ENCODE results near the gene GALNT17.
A peak's percentile ranks its signal among the peaks of the same experiment; 100 is the strongest.

The GALNT17 gene

GRCh38 chr7:71650653-71651337, 518.9 kb downstream of the GALNT17 start:
- peaks cover 9% of the 10 kb centered on the region for H3K9me3 ChIP-seq (ENCODE audit: insufficient read depth, low read depth, low read length)
- H3K27ac ChIP-seq (ENCODE audit: low read length) = no peak overlapping the region
- H3K4me1 ChIP-seq (ENCODE audit: insufficient read depth, low read length) = peaks cover 15% of the 10 kb centered on the region; the same call in 1 of the 2 replicates

GRCh38 chr7:71652510-71652909, 520.6 kb downstream of the GALNT17 start:
- Histone ChIP-seq H3K9ac (ENCODE audit: low read depth, low read length) (peak overlapping the region; percentile 14; the same call in 1 of the 2 replicates), H3K27me3 (ENCODE audit: insufficient read depth, low read length) (no peaks in the 10 kb centered on the region), H3K27ac (ENCODE audit: low read length) (no peak overlapping the region), H3K36me3 (ENCODE audit: insufficient read depth, low read depth, low read length) (no peaks in the 10 kb centered on the region; the same call in 1 of the 2 replicates), H3K4me1 (ENCODE audit: insufficient read depth, low read length) (peaks cover 15% of the 10 kb centered on the region; the same call in 1 of the 2 replicates), H3K4me3 (ENCODE audit: low read length) (no peak overlapping the region; the same call in 1 of the 2 replicates), H3K9me3 (ENCODE audit: insufficient read depth, low read depth, low read length) (peaks cover 9% of the 10 kb centered on the region)

More at GRCh38 chr7:71650653-71651337, 518.9 kb downstream of the GALNT17 start:
- H3K9ac ChIP-seq (ENCODE audit: low read depth, low read length) = no peak overlapping the region
- H3K36me3 ChIP-seq (ENCODE audit: insufficient read depth, low read depth, low read length) = no peaks in the 10 kb centered on the region; the same call in 1 of the 2 replicates
- H3K27me3 ChIP-seq (ENCODE audit: insufficient read depth, low read length) = no peaks in the 10 kb centered on the region
- H3K4me3 ChIP-seq (ENCODE audit: low read length) = no peak overlapping the region

DNA sequence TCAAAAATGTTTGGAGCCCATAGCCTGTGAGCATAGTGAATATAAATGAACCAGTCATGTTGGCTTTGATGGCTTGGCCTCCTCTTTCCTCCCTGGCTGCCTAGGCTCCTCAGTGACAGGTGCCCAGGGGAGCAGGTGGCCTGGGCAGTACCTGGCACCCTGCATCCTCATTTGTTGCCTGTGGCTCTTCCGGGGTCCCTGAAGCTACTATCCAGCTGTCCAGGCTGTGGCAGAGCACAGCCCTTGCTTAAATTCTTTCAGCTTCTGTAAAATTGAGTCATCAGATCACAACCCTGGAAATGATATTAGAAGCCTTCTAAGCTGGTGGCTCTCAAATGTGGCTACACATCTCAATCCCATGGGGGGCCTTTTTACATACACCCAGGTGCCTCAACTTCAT, 525.4 kb downstream of the GALNT17 start:
- Histone ChIP-seq H3K9me3 (ENCODE audit: insufficient read depth, low read depth, low read length) (no peaks in the 10 kb centered on the region), H3K27ac (ENCODE audit: low read length) (no peak overlapping the region), H3K36me3 (ENCODE audit: insufficient read depth, low read depth, low read length) (no peaks in the 10 kb centered on the region; the same call in 1 of the 2 replicates), H3K9ac (ENCODE audit: low read depth, low read length) (no peak overlapping the region), H3K4me3 (ENCODE audit: low read length) (no peak overlapping the region), H3K27me3 (ENCODE audit: insufficient read depth, low read length) (no peaks in the 10 kb centered on the region), H3K4me1 (ENCODE audit: insufficient read depth, low read length) (peaks cover 4% of the 10 kb centered on the region; the same call in 1 of the 2 replicates)

DNA sequence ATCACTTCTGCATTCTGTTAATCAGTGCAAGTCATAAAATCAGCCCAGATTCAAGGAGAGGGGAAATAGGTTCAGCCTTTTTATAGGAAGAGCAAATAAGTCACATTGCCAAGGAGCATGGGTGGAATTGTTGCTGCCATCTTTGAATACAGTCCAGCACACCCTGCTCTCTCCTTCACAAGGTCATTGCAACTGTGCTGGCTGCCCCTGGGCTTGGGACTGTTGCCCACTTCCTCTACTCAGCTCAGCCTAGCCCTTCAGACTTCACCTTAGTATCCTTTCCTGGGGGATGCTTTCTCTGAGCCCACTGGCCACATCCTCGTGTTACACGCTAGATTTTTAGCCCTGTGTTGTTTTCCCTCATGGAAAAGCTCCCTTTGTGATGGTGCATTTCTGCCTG, 527.7 kb downstream of the GALNT17 start:
- no peaks in the 10 kb centered on the region for H3K4me1 ChIP-seq (ENCODE audit: insufficient read depth, low read length)
- no peak overlapping the region for H3K27ac ChIP-seq (ENCODE audit: low read length)
- H3K27me3 ChIP-seq (ENCODE audit: insufficient read depth, low read length) = no peaks in the 10 kb centered on the region
- no peaks in the 10 kb centered on the region; the same call in 1 of the 2 replicates for H3K36me3 ChIP-seq (ENCODE audit: insufficient read depth, low read depth, low read length)
- peaks cover 4% of the 10 kb centered on the region; the same call in 1 of the 2 replicates for H3K9me3 ChIP-seq (ENCODE audit: insufficient read depth, low read depth, low read length)
- H3K9ac ChIP-seq (ENCODE audit: low read depth, low read length) = no peak overlapping the region
- H3K4me3 ChIP-seq (ENCODE audit: low read length) = no peak overlapping the region

DNA sequence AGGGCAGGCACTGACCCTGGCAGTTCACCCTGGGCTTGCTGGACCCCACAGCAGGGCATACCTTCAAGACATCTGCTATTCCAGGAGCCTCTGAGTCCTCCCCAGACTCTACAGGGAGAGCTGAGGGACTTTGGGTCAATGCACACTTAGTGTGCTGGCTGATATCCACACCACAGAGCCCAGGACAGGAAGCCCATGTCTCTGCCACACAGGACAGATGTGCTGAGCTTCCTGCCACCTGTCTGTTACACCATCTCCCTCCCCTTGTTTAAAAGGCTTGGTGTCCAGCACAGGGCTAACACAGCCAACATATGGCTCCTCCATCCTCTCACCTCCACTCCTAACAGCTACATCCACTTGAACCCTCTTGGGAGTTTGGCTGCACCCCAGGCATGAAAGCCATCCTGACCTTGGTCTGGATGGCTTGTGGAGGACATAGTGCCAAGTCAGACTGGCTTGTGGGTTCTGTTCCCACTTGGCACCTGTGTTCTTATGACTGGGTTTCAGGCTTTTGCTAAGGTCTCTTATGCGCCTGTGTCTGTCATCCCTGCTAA, 529.8 kb downstream of the GALNT17 start:
- H3K4me3 ChIP-seq (ENCODE audit: low read length) = no peak overlapping the region
- no peak overlapping the region for H3K27ac ChIP-seq (ENCODE audit: low read length)
- no peaks in the 10 kb centered on the region for H3K4me1 ChIP-seq (ENCODE audit: insufficient read depth, low read length)
- H3K36me3 ChIP-seq (ENCODE audit: insufficient read depth, low read depth, low read length) = no peaks in the 10 kb centered on the region; the same call in 1 of the 2 replicates
- H3K9me3 ChIP-seq (ENCODE audit: insufficient read depth, low read depth, low read length) = peaks cover 4% of the 10 kb centered on the region; the same call in 1 of the 2 replicates
- H3K27me3 ChIP-seq (ENCODE audit: insufficient read depth, low read length) = no peaks in the 10 kb centered on the region
- no peak overlapping the region for H3K9ac ChIP-seq (ENCODE audit: low read depth, low read length)

DNA sequence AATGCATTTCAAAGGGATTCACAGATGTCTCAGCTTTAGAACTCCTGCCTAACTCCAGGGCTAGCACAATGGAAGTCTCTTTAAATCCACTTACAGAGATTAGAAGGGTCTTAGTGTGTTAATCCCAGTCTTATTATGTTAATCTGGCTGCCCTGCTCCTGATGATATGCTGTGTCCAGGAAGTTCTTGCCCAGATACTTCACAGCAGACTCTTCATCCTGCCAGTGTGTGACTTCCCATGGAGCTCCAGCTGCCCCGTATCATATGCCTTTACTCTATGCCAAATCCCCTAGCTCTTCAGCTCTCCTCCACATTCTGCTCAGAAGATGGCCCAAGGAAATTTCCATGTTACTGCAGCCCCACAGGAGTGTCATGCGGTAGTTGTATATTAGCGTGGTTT, 533.8 kb downstream of the GALNT17 start:
- Histone ChIP-seq H3K9me3 (ENCODE audit: insufficient read depth, low read depth, low read length) (peaks cover 4% of the 10 kb centered on the region; the same call in 1 of the 2 replicates), H3K9ac (ENCODE audit: low read depth, low read length) (no peak overlapping the region), H3K4me1 (ENCODE audit: insufficient read depth, low read length) (no peaks in the 10 kb centered on the region), H3K4me3 (ENCODE audit: low read length) (no peak overlapping the region), H3K36me3 (ENCODE audit: insufficient read depth, low read depth, low read length) (no peaks in the 10 kb centered on the region; the same call in 1 of the 2 replicates), H3K27ac (ENCODE audit: low read length) (no peak overlapping the region), H3K27me3 (ENCODE audit: insufficient read depth, low read length) (no peaks in the 10 kb centered on the region)

DNA sequence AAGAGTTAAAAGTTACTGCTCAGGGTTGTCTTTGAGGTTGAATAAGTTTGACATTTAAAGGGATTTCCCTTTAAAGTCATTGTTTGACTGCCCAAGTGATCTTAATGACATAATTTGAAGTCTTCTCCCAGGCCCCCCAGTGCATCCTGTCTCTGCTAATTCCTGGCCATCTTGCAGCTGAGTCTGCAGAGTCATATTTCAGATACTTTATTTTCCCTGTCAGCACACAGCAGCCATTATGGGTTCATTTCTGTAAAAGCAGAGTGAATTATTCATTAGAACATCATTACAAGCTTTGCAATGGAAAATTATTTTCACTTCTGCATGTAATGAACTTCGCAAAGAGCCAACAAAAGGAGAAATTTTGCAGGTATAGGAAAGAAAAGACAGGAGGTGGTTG, 536.6 kb downstream of the GALNT17 start:
- Histone ChIP-seq H3K27ac (ENCODE audit: low read length) (no peak overlapping the region), H3K36me3 (ENCODE audit: insufficient read depth, low read depth, low read length) (no peaks in the 10 kb centered on the region; the same call in 1 of the 2 replicates), H3K9me3 (ENCODE audit: insufficient read depth, low read depth, low read length) (no peaks in the 10 kb centered on the region; the same call in 1 of the 2 replicates), H3K27me3 (ENCODE audit: insufficient read depth, low read length) (no peaks in the 10 kb centered on the region), H3K4me3 (ENCODE audit: low read length) (no peak overlapping the region), H3K4me1 (ENCODE audit: insufficient read depth, low read length) (no peaks in the 10 kb centered on the region), H3K9ac (ENCODE audit: low read depth, low read length) (no peak overlapping the region)

DNA sequence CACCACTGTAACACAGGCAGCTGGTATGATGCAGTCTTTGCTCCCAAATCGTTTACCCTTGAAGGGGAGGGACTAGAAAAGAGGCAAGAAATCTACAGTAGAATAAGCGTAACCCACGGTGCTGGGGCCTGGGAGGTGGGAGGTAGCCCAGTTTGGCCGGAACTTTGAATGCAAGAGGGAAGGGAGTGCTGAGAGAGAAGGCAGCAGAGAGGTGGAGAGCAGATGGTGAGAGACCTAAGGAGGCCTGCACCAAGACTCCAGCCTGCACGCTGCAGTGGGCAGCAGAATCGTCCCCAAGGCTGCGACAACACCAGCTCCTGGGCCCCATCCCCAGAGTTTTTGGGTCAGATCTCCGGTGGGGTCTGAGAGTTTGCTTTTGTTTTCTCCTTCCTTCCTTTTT, 547.5 kb downstream of the GALNT17 start:
- H3K4me1 ChIP-seq (ENCODE audit: insufficient read depth, low read length) = peaks cover 12% of the 10 kb centered on the region; the same call in 1 of the 2 replicates
- no peak overlapping the region for H3K9ac ChIP-seq (ENCODE audit: low read depth, low read length)
- no peaks in the 10 kb centered on the region for H3K27me3 ChIP-seq (ENCODE audit: insufficient read depth, low read length)
- no peak overlapping the region for H3K4me3 ChIP-seq (ENCODE audit: low read length)
- H3K27ac ChIP-seq (ENCODE audit: low read length) = no peak overlapping the region
- H3K36me3 ChIP-seq (ENCODE audit: insufficient read depth, low read depth, low read length) = peaks cover 7% of the 10 kb centered on the region
- no peaks in the 10 kb centered on the region for H3K9me3 ChIP-seq (ENCODE audit: insufficient read depth, low read depth, low read length)

- no peaks in the 10 kb centered on the region for H3K9me3 ChIP-seq (ENCODE audit: insufficient read depth, low read depth, low read length)
Observed at GRCh38 chr7:71682181-71682580, 550.2 kb downstream of the GALNT17 start.

DNA sequence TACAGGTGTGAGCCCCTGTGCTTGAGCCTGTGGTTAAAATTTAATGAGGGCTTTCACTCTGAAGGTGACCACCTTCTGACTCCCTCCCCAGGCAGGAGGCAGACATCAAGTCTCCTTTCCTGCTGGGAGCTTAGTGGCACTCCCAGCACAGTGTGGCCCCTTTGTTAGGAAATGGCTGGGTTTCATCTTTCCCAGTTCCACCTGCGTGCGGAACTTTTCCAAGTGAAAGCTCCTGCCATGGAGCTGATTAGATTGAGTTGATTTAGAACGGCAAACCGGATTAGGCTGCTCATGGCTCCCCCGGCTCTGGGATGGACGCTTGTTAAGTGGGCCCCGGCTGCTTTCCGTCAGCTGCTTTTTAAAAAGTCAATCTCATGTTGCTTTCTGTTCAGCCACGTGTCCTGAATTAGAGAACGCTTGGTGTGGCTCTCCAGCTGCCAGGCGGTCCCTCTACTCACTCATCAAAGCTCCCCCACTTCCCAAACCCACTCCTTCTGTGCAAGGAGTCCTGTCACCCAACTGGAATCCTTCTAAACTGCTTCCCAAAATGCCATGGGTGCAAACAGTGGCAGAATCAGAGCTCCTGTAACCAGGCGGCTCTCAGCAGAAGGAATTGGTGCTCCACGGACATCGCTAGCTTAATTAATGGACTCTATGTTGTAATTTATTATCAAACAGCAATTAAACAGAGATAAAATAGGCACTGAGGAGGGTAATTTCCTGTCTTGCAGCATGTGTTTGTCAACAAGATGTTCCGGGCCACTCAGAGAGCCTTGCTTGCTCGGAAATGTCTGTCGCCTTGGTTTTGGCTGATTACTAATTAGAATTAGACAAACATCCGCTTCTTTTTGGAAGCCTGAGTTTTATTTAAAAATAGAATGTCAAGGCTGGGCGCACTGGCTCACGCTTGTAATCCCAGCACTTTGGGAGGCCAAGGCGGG, 551.2 kb downstream of the GALNT17 start:
- Histone ChIP-seq H3K27me3 (ENCODE audit: insufficient read depth, low read length) (no peaks in the 10 kb centered on the region), H3K27ac (ENCODE audit: low read length) (no peak overlapping the region), H3K36me3 (ENCODE audit: insufficient read depth, low read depth, low read length) (peaks cover 10% of the 10 kb centered on the region; the same call in 1 of the 2 replicates)

More at GRCh38 chr7:71682181-71682580, 550.2 kb downstream of the GALNT17 start:
- Histone ChIP-seq H3K27me3 (ENCODE audit: insufficient read depth, low read length) (no peaks in the 10 kb centered on the region), H3K9ac (ENCODE audit: low read depth, low read length) (no peak overlapping the region), H3K36me3 (ENCODE audit: insufficient read depth, low read depth, low read length) (peaks cover 11% of the 10 kb centered on the region), H3K4me1 (ENCODE audit: insufficient read depth, low read length) (peaks cover 12% of the 10 kb centered on the region; the same call in 1 of the 2 replicates), H3K27ac (ENCODE audit: low read length) (no peak overlapping the region), H3K4me3 (ENCODE audit: low read length) (no peak overlapping the region)

DNA sequence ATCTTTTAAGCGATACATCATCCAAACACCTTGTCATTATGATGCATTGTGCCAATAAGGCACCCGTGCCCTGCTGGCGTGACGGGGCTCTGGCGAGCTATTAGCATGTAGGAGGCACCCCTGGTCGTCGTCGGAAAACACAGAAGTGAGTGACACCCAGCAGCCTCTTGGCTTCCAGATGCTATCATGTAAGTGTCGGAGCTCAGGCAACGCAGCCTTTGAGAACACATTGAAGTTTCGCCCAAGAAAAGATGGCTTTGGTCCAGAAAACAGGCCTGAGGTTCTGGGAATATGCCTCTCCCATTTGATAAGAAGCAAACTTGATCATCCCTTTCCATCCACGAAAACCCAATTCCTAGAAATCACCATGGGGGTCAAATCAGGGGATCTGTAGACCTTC, 555.3 kb downstream of the GALNT17 start:
- no peak overlapping the region for H3K4me3 ChIP-seq (ENCODE audit: low read length)
- peaks cover 16% of the 10 kb centered on the region; the same call in 1 of the 2 replicates for H3K36me3 ChIP-seq (ENCODE audit: insufficient read depth, low read depth, low read length)
- no peaks in the 10 kb centered on the region for H3K9me3 ChIP-seq (ENCODE audit: insufficient read depth, low read depth, low read length)
- H3K27ac ChIP-seq (ENCODE audit: low read length) = no peak overlapping the region
- peaks cover 10% of the 10 kb centered on the region; the same call in 1 of the 2 replicates for H3K4me1 ChIP-seq (ENCODE audit: insufficient read depth, low read length)
- no peak overlapping the region for H3K9ac ChIP-seq (ENCODE audit: low read depth, low read length)
- H3K27me3 ChIP-seq (ENCODE audit: insufficient read depth, low read length) = no peaks in the 10 kb centered on the region

More for the DNA sequence above, 551.2 kb downstream of the GALNT17 start:
- no peak overlapping the region; the same call in 1 of the 2 replicates for H3K4me3 ChIP-seq (ENCODE audit: low read length)
- peak overlapping the region; percentile 72; the same call in 1 of the 2 replicates for H3K9ac ChIP-seq (ENCODE audit: low read depth, low read length)
- peaks cover 12% of the 10 kb centered on the region; the same call in 1 of the 2 replicates for H3K4me1 ChIP-seq (ENCODE audit: insufficient read depth, low read length)
- no peaks in the 10 kb centered on the region for H3K9me3 ChIP-seq (ENCODE audit: insufficient read depth, low read depth, low read length)
